ENCODE data around the gene GLI3. TPM values are rescaled to one million over a fixed set of nuclear protein-coding genes. Genes with fewer than 3 reads are reported as not detected.

GLI3 gene
- total RNA-seq, 1 donor from 2014 or later = 25.5 TPM

- DNase-seq (ENCODE audit: low spot score) = no peak
These were observed 197.1 kb downstream of the GLI3 start for GRCh38 chr7:42039921-42040320.

- no peak for DNase-seq (ENCODE audit: low spot score)
These were observed 201.8 kb downstream of the GLI3 start for GRCh38 chr7:42035210-42035609.

- DNase-seq (ENCODE audit: low spot score) = no peak
These were observed 203.5 kb downstream of the GLI3 start for GRCh38 chr7:42033480-42033879.

- DNase-seq (ENCODE audit: low spot score) = no peak
These were observed 207.6 kb downstream of the GLI3 start for GRCh38 chr7:42029405-42029804.

GRCh38 chr7:42027521-42027920, 209.5 kb downstream of the GLI3 start:
- no peak for DNase-seq (ENCODE audit: low spot score)

- no peak for DNase-seq (ENCODE audit: low spot score)
These were observed 210.3 kb downstream of the GLI3 start for GRCh38 chr7:42026622-42027197.

- no peak for DNase-seq (ENCODE audit: low spot score)
These were observed 211.2 kb downstream of the GLI3 start for GRCh38 chr7:42025635-42026375.

GRCh38 chr7:42024537-42024936, 212.5 kb downstream of the GLI3 start:
- DNase-seq (ENCODE audit: low spot score) = no peak

- no peak for DNase-seq (ENCODE audit: low spot score)
These were observed 213.7 kb downstream of the GLI3 start for GRCh38 chr7:42023262-42023661.

GRCh38 chr7:42022791-42023190, 214.2 kb downstream of the GLI3 start:
- no peak for DNase-seq (ENCODE audit: low spot score)

- DNase-seq (ENCODE audit: low spot score) = no peak
These were observed 215.0 kb downstream of the GLI3 start for GRCh38 chr7:42022056-42022455.

- DNase-seq (ENCODE audit: low spot score) = no peak
These were observed 215.4 kb downstream of the GLI3 start for GRCh38 chr7:42021631-42022030.

GRCh38 chr7:42020061-42020460, 216.9 kb downstream of the GLI3 start:
- no peak for DNase-seq (ENCODE audit: low spot score)

GRCh38 chr7:42017349-42017986, 219.5 kb downstream of the GLI3 start:
- no peak for DNase-seq (ENCODE audit: low spot score)

- no peak for DNase-seq (ENCODE audit: low spot score)
These were observed 220.5 kb downstream of the GLI3 start for GRCh38 chr7:42016517-42016916.

GRCh38 chr7:42014625-42015618, 222.1 kb downstream of the GLI3 start:
- no peak for DNase-seq (ENCODE audit: low spot score)

GRCh38 chr7:42012786-42013360, 224.1 kb downstream of the GLI3 start:
- no peak for DNase-seq (ENCODE audit: low spot score)

GRCh38 chr7:42012313-42012712, 224.7 kb downstream of the GLI3 start:
- DNase-seq (ENCODE audit: low spot score) = no peak

- no peak for DNase-seq (ENCODE audit: low spot score)
These were observed 225.2 kb downstream of the GLI3 start for GRCh38 chr7:42011846-42012245.

GRCh38 chr7:42010751-42011150, 226.3 kb downstream of the GLI3 start:
- DNase-seq (ENCODE audit: low spot score) = no peak
